ENCODE data around the gene DUSP10. TPM values are rescaled to one million over a fixed set of nuclear protein-coding genes. Genes with fewer than 3 reads are reported as not detected.

The DUSP10 gene
- total RNA-seq, 4 donors from 2014 or later: 6.8 to 12.9 (median 9.0) TPM

DNA sequence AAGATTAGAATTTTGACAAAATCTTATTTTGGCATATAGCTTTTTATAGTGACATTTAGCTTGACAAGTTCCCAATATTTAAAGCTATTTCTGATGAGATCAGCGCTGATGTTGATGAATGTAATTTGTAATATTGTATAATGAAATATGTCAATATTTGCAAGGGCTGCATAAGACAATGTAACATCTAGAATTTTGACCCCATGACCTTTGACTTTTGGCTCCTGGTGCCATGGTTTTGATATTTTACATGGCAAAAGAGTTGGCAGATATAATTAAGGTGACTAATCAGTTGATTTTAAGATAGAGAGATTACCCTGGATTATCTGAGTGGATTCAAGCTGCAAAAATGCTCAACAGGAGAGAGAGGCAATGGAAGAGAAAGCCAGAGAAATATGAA, 63.9 kb downstream of the DUSP10 start:
- TF ChIP-seq, protein P1, sequence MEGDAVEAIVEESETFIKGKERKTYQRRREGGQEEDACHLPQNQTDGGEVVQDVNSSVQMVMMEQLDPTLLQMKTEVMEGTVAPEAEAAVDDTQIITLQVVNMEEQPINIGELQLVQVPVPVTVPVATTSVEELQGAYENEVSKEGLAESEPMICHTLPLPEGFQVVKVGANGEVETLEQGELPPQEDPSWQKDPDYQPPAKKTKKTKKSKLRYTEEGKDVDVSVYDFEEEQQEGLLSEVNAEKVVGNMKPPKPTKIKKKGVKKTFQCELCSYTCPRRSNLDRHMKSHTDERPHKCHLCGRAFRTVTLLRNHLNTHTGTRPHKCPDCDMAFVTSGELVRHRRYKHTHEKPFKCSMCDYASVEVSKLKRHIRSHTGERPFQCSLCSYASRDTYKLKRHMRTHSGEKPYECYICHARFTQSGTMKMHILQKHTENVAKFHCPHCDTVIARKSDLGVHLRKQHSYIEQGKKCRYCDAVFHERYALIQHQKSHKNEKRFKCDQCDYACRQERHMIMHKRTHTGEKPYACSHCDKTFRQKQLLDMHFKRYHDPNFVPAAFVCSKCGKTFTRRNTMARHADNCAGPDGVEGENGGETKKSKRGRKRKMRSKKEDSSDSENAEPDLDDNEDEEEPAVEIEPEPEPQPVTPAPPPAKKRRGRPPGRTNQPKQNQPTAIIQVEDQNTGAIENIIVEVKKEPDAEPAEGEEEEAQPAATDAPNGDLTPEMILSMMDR (IDR thresholded peaks at IDR 0.05; ENCODE audit: low read depth): no peak

DNA sequence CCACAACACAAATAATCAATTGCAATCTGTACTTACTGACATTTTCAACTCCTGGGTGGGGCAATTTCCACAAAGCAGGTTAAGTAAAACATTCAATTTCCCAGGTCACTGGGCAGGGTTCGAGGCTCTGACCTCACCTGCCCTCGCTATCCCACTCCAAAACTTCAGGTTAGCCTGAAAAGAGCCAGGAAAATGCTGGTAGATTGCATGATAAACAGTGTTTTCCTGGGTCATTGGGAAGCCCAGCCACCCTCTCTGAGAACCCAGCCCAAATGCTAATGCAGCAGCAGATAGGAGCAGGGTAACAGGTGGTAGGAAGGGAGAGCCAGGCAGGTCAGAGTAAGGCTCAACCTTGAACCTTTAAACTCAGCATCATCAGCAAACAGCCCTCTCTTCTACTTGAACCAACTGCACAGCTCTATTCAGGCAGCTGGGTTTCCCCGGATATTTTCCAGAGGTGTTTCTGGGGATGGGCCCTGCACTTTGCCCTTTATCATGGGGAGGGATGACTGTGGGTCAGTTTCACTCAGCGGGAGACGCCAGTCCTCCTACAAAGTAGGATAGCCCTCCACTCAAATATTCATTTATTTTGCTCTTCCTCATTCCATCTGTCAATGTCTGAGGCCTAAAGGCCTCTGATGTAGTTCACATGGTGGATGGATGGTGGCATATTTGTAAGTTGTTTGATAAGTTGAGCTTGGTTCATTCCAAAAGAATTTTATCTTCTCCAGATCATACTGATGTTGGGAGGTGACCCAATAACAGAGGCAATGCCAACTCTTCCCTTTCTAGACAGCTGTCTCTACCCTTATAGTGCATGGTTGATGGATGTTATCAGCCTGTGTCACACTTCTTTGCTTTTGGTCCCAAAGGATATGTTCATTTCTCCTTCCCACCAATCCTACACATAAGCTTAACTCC, 65.7 kb downstream of the DUSP10 start:
- TF ChIP-seq, protein P1 (IDR thresholded peaks at IDR 0.05; ENCODE audit: low read depth): no peak

DNA sequence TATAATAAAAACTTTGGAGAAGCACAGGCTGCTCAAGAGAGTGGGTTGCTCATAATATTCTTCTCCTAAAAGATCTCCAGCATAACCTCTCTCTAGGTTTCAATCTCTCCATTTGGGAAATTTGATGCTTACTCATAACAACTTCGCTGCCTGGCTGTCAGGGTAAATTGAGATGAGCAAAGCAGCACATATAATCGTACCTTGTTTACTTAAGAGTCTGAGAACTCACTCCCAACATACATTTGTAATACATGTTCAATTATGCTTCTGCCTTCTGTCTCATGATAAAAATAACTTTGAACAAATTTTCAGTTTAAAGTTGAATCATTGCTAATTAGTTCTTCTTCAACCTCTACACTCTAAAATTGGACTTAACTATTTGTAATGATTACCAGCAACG, 68.9 kb downstream of the DUSP10 start:
- TF ChIP-seq, protein P1 (IDR thresholded peaks at IDR 0.05; ENCODE audit: low read depth): no peak

DNA sequence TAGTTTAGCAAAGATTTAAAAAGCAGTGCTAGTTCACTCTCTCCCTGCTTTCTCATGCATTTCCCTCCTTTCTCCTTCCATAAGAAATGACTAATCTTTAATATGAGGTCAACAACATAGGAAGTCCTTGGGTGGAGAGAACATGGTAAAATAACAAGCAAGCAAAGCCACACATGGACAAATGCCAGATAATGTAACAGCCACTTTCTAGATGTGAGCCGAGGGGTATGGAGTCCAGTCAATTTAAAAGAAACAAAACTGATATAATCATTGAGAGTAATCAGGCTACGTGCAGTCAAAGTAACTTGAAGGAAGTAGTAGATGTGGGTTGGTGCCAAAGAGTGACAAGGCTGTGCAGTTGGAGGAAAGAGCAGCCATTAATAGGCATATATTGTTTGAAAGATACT, 69.6 kb downstream of the DUSP10 start:
- TF ChIP-seq, protein P1 (IDR thresholded peaks at IDR 0.05; ENCODE audit: low read depth): no peak

DNA sequence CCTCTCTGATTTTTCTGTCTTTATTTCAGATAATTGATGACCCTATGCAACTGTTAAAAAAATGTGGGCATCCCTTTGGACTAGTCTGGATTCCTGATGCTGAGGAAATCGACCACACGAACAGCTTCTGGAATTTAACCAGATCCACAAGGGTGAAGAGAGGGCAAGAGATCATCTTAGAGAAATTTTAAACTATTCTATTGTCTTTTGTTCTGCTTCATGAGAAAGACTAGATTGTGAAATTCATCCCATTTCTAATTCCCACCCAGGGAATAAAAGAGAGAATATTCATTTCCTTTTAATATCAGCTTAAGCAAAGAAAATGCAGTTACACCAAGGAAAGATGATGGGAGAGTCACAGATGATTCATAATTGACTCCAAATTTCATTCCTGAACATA, 71.8 kb downstream of the DUSP10 start:
- TF ChIP-seq, protein P1 (IDR thresholded peaks at IDR 0.05; ENCODE audit: low read depth): no peak

DNA sequence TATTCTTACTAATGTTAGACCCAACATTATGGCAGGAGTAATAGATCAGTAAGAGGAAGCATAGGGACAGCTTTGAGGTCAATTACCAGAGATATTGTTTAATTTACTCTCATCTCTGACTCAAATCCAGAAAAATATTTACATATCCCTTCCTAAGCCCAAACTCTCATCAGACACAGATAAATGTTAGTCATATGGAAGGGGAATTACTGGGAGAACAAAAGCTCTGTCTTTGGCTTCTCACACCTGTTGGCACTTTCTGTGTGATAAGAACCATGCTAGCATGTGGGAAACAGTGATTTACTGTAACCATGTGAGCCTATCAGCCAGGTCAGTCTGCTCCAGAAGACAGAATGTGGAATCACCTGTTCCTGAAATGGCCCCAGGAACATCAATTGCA, 72.4 kb downstream of the DUSP10 start:
- TF ChIP-seq, protein P1 (IDR thresholded peaks at IDR 0.05; ENCODE audit: low read depth): no peak

DNA sequence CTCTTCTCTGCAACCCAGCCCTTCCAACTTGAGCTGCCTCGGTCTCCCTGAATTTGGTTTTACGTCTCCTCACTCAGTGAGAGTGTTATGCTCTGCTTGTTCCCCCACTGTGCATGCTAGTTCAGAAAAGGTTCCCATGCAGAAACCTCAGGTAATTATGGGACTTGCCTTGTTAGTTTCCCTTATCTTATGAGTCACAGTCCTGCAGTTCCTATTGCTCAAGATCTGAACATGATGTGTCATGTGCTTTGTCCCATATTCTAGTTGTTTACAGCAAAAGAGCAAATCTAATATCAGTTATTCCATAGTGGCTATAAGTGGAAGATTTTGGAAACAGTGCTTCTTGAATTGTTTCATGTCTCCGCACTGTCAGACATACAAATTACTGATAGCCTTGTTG, 74.4 kb downstream of the DUSP10 start:
- TF ChIP-seq, protein P1 (IDR thresholded peaks at IDR 0.05; ENCODE audit: low read depth): no peak
